PC-3 (cell line): Measurements from ENCODE around the gene SREK1. TPM values are rescaled to one million over a fixed set of nuclear protein-coding genes. Genes with fewer than 3 reads are reported as not detected.

Experiments
- ATAC-seq: fragments of 200-7000 bp; cut with Tn5 transposase; 2 replicates; pipeline ENCODE4 v1.9.1; 2020; ENCODE audit warnings: mild to moderate bottlenecking, moderate library complexity
- BruUV-seq: library from RNA; stranded (reverse); fragments of 400-500 nt; replicated peaks from 2 replicates; lab custom pipeline; 2021; lab: Mats Ljungman, UMichigan
- CTCF ChIA-PET: fragments of 300-600 bp; sonication (Branson Sonifier 250); formaldehyde crosslinking; loops from one replicate; lab custom pipeline; 2022; ENCODE audit warnings: antibody characterized with exemption; lab: Charles Lee
- POLR2A ChIA-PET: fragments of 300-600 bp; sonication (Branson Sonifier 250); formaldehyde crosslinking; loops from one replicate; lab custom pipeline; 2022; ENCODE audit warnings: antibody characterized with exemption; ENCODE audit not compliant: unreplicated experiment; lab: Charles Lee
- DNase-seq: peaks from one replicate; pipeline ENCODE4 v3.0.0-alpha.2; 2015
- H2AFZ ChIP-seq: fragments of 300-600 bp; sonication (generic); 2 replicates; pipeline ENCODE4 v1.6.0; 2016; ENCODE audit warnings: antibody characterized with exemption, low read length
- H3F3A ChIP-seq: fragments of 300-600 bp; sonication (generic); one replicate; pipeline ENCODE4 v1.6.0; 2017; ENCODE audit warnings: antibody characterized with exemption, low read length, control low read depth, mild to moderate bottlenecking; ENCODE audit not compliant: unreplicated experiment
- H3K27ac ChIP-seq: fragments of 300-600 bp; sonication (generic); 2 replicates; pipeline ENCODE4 v1.5.1; 2016; ENCODE audit warnings: mild to moderate bottlenecking, low read length
- H3K27me3 ChIP-seq: fragments of 300-600 bp; sonication (generic); 2 replicates; pipeline ENCODE4 v1.6.1; 2016; ENCODE audit warnings: low read length, mixed read lengths
- H3K36me3 ChIP-seq: fragments of 300-600 bp; sonication (generic); 2 replicates; pipeline ENCODE4 v1.6.1; 2016; ENCODE audit warnings: low read depth, mixed run types, low read length, mixed read lengths
- H3K4me1 ChIP-seq: fragments of 300-600 bp; sonication (generic); 2 replicates; pipeline ENCODE4 v1.5.1; 2016; ENCODE audit warnings: low read length; ENCODE audit not compliant: insufficient read depth
- H3K4me2 ChIP-seq: fragments of 300-600 bp; sonication (generic); 2 replicates; pipeline ENCODE4 v1.6.0; 2016; ENCODE audit warnings: low read length
- H3K4me3 ChIP-seq: fragments of 300-600 bp; sonication (generic); 2 replicates; pipeline ENCODE4 v1.5.1; 2016; ENCODE audit warnings: mild to moderate bottlenecking, low read length, mixed read lengths
- H3K79me2 ChIP-seq: fragments of 300-600 bp; sonication (generic); 2 replicates; pipeline ENCODE4 v1.6.1; 2017; ENCODE audit warnings: low read length, mixed read lengths
- H3K9ac ChIP-seq: fragments of 300-600 bp; sonication (generic); 2 replicates; pipeline ENCODE4 v1.6.0; 2016; ENCODE audit warnings: mild to moderate bottlenecking, low read length
- H3K9me2 ChIP-seq: fragments of 300-600 bp; sonication (generic); replicated peaks from 2 replicates; pipeline ENCODE4 v1.6.1; 2016; ENCODE audit warnings: mixed run types, low read length, mixed read lengths
- H3K9me3 ChIP-seq: fragments of 300-600 bp; sonication (generic); 2 replicates; pipeline ENCODE4 v1.6.1; 2016; ENCODE audit warnings: low read length, mixed read lengths
- H4K20me1 ChIP-seq: fragments of 300-600 bp; sonication (generic); 2 replicates; pipeline ENCODE4 v1.6.1; 2016; ENCODE audit warnings: low read length, mixed read lengths
- CTCF ChIP-seq: fragments of 300-600 bp; sonication (generic); conservative IDR thresholded peaks from 2 replicates; pipeline ENCODE4 v1.5.1; 2017; ENCODE audit warnings: antibody characterized with exemption, low read depth, mild to moderate bottlenecking, low read length
- EZH2 ChIP-seq: fragments of 300-600 bp; sonication (generic); IDR thresholded peaks from one replicate; pipeline ENCODE4 v1.6.1; 2017; ENCODE audit warnings: antibody characterized with exemption, mild to moderate bottlenecking, low read length; ENCODE audit not compliant: unreplicated experiment
- EZH2phosphoT487 ChIP-seq: fragments of 300-600 bp; sonication (generic); IDR thresholded peaks from 2 replicates; pipeline ENCODE4 v1.6.1; 2018; ENCODE audit warnings: mild to moderate bottlenecking, antibody characterized with exemption, low read length, borderline replicate concordance
- intact Hi-C: fragments of 100-400 bp; cut with micrococcal nuclease; formaldehyde crosslinking; loops from 2 replicates; pipeline ENCODE4 v1.9.0; 2023
- total RNA-seq: library from RNA; depleted of rRNA; stranded (reverse); fragments of >200 nt; gene quantifications from 2 replicates; pipeline ENCODE4 v1.2.3, GENCODE V29; 2014

SREK1 gene
- total RNA-seq, 1 experiment from 2014 or later, result 43.1 TPM

DNA sequence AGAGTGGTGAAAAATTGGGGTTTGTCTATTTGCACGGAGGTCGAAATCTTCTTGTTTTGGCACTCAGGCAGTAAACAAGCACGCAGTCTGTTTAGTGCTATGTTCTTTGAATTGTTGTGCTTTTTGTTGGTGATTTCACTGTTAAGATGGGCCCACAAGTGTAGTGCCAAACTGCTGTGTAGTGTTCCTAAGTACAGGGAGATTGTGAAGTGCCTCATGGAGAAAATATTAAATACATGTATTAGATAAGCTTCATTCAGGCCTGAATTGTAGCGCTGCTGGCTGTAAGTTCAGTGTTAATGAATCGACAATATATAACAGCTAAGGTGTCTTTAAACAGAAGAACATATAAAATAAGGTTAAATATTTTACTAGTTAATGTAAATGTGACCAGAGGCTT, 17.3 kb downstream of the SREK1 start:
- Histone ChIP-seq H3K4me2 (no peak overlapping the region), H3F3A (no peaks in the 10 kb centered on the region), H3K9ac (no peak overlapping the region), H3K4me1 (no peaks in the 10 kb centered on the region), H2AFZ (no peak overlapping the region), H3K9me2 (no peaks in the 10 kb centered on the region), H3K27ac (no peak overlapping the region), H4K20me1 (no peaks in the 10 kb centered on the region), H3K27me3 (no peaks in the 10 kb centered on the region), H3K36me3 (peaks cover 8% of the 10 kb centered on the region), H3K4me3 (no peak overlapping the region), H3K79me2 (no peaks in the 10 kb centered on the region), H3K9me3 (no peaks in the 10 kb centered on the region)
- ATAC-seq, result no peak
- no peak for DNase-seq
- ChIA-PET POLR2A (no interaction called here), CTCF (no interaction called here)
- TF ChIP-seq EZH2phosphoT487 (no peak), CTCF (no peak), EZH2 (no peak)
- intact Hi-C loops, result loop anchor here (10.0 kb wide), 1 partner anchor 437 kb away; the partner anchor contains the start of genes NLN and SGTB
- BruUV-seq, result no TSS peak

GRCh38 chr5:66164044-66164790, 20.1 kb downstream of the SREK1 start:
- no peak overlapping the region for H3K9ac ChIP-seq
- H3K27me3 ChIP-seq, result no peaks in the 10 kb centered on the region
- BruUV-seq, result no TSS peak
- H3K9me2 ChIP-seq, result no peaks in the 10 kb centered on the region
- no peak overlapping the region for H3K4me3 ChIP-seq
- H3K79me2 ChIP-seq, result no peaks in the 10 kb centered on the region
- no peaks in the 10 kb centered on the region for H3K9me3 ChIP-seq
- intact Hi-C loops, result loop anchor here (10.0 kb wide), 1 partner anchor 439 kb away; the partner anchor contains the start of genes NLN and SGTB
- H3K4me2 ChIP-seq, result no peak overlapping the region
- TF ChIP-seq EZH2phosphoT487 (no peak), EZH2 (no peak), CTCF (no peak)
- ChIA-PET CTCF (no interaction called here), POLR2A (interaction anchor here (0.6 kb wide), 1 partner anchor 20 kb away, joined by 8 read pairs; no protein-coding TSS in a partner anchor)
- no peak overlapping the region for H2AFZ ChIP-seq
- H3F3A ChIP-seq, result no peaks in the 10 kb centered on the region
- ATAC-seq (no peak), DNase-seq (no peak)
- H4K20me1 ChIP-seq, result no peaks in the 10 kb centered on the region
- no peak overlapping the region for H3K27ac ChIP-seq
- H3K4me1 ChIP-seq, result peaks cover 2% of the 10 kb centered on the region; the same call in 1 of the 2 replicates
- H3K36me3 ChIP-seq, result peaks cover 8% of the 10 kb centered on the region

DNA sequence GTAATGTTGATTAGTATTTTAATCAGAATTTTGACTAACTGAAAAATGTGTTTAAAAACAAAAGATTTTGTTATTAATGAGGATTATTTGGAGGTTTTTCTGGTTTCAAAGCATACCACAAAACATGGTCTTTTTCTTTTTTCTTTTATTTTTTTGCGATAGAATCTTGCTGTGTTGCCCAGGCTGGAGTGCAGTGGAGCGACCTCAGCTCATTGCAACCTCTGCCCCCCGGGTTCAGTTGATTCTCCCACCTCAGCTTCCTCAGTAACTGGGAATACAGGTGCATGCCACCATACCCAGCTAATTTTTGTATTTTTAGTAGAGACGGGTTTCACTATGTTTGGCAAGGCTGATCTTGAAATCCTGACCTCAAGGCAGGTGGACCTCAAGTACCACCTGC, 24.1 kb downstream of the SREK1 start:
- TF ChIP-seq CTCF (no peak), EZH2phosphoT487 (no peak), EZH2 (no peak)
- no peak for ATAC-seq
- Histone ChIP-seq H3K4me2 (no peak overlapping the region), H3K4me1 (peaks cover 4% of the 10 kb centered on the region; the same call in 1 of the 2 replicates), H3K9ac (no peak overlapping the region), H2AFZ (no peak overlapping the region), H4K20me1 (no peaks in the 10 kb centered on the region), H3F3A (no peaks in the 10 kb centered on the region), H3K4me3 (no peak overlapping the region), H3K36me3 (peaks cover 7% of the 10 kb centered on the region; the same call in 1 of the 2 replicates), H3K9me3 (no peaks in the 10 kb centered on the region), H3K27me3 (no peaks in the 10 kb centered on the region), H3K79me2 (no peaks in the 10 kb centered on the region), H3K9me2 (no peaks in the 10 kb centered on the region), H3K27ac (no peak overlapping the region)
- CTCF ChIA-PET, result no interaction called here
- BruUV-seq, result no TSS peak
- POLR2A ChIA-PET, result no interaction called here
- no peak for DNase-seq
- intact Hi-C loops, result loop anchor here (10.0 kb wide), 1 partner anchor 443 kb away; the partner anchor contains the start of genes NLN and SGTB
